ENCODE measurements around the gene ZBP1. TPM values are rescaled to one million over a fixed set of nuclear protein-coding genes. Genes with fewer than 3 reads are reported as not detected.
"Not testable (repeated sequence)": the region's sequence is repeated elsewhere in the genome, so short reads cannot be mapped to it uniquely, and the experiment has no call there.

ZBP1 gene
- total and polyA plus RNA-seq, 8 donors = 0.11 to 5.3 (median 0.39) TPM; not detected in 2

DNA sequence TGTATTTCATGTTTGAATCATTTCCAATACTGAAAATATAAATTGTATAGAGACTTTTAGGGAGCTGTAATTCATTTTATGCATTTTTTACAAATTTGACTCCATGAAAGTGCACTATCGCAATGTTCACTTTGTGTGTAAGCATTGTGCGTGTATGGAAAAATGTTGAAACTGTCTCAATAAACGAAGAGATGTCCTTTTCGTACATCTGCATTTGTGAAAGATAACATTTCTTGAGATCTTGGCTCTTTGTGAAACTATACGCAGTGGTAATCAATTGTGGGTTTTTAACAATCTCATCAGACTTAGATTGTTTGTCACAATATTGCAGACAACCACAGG lies 18.6 kb upstream of the ZBP1 start:
- TF ChIP-seq, protein P1, sequence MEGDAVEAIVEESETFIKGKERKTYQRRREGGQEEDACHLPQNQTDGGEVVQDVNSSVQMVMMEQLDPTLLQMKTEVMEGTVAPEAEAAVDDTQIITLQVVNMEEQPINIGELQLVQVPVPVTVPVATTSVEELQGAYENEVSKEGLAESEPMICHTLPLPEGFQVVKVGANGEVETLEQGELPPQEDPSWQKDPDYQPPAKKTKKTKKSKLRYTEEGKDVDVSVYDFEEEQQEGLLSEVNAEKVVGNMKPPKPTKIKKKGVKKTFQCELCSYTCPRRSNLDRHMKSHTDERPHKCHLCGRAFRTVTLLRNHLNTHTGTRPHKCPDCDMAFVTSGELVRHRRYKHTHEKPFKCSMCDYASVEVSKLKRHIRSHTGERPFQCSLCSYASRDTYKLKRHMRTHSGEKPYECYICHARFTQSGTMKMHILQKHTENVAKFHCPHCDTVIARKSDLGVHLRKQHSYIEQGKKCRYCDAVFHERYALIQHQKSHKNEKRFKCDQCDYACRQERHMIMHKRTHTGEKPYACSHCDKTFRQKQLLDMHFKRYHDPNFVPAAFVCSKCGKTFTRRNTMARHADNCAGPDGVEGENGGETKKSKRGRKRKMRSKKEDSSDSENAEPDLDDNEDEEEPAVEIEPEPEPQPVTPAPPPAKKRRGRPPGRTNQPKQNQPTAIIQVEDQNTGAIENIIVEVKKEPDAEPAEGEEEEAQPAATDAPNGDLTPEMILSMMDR (IDR thresholded peaks at IDR 0.05) = no peak
- intact Hi-C loops (cut with DNase I) = no loop called here
- H3K4me3 ChIP-seq = no peak overlapping the region
- H3K36me3 ChIP-seq = no peaks in the 10 kb centered on the region
- no peaks in the 10 kb centered on the region for H3K4me1 ChIP-seq
- no peak overlapping the region for H3K27ac ChIP-seq
- no peak for DNase-seq
- no peaks in the 10 kb centered on the region for H3K27me3 ChIP-seq
- peaks cover 0 to 7% of the 10 kb centered on the region in 2 donors for H3K9me3 ChIP-seq
- ATAC-seq = peak; percentile 56

DNA sequence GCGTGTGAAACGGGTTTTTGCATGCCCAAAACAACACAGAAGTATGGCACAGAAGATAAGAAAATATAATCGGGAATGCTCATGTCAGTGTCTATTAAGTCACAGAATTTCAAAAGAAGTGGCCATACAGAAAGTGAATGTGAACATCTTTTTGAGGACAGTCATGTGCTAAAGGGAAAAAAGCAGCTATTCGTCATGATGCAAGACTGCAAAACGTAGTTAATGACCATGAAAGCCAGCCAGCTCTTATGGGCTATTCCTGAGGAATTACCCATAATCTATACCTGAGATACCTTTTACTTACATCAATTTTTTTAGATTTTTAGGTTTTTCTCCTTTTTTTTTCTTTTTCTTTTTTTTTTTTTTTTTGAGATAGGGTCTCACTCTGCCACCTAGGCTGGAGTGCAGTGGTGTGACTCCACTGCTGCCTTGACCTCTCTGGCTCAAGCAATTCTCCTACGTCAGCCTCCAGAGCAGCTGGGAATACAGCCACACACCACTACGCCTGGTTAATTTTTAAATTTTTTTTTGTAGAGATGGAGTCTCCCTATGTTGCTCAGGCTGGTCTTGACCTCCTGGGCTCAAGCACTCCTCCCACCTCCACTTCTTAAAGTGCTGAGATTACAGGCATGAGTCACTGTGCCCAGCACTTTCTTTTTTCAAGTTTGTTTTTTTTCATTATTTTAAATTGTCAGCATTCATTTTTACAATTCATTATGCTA lies 18.1 kb upstream of the ZBP1 start:
- TF ChIP-seq, protein P1 (IDR thresholded peaks at IDR 0.05) = no peak
- no peaks in the 10 kb centered on the region for H3K4me1 ChIP-seq
- intact Hi-C loops (cut with DNase I) = no loop called here
- H3K36me3 ChIP-seq = no peaks in the 10 kb centered on the region
- H3K27me3 ChIP-seq = no peaks in the 10 kb centered on the region
- no peak overlapping the region for H3K4me3 ChIP-seq
- peaks cover 0 to 3% of the 10 kb centered on the region in 2 donors for H3K9me3 ChIP-seq
- H3K27ac ChIP-seq = no peak overlapping the region
- peak in 1 of 4 donors; percentile 46 for DNase-seq
- ATAC-seq = peak; percentile 99

DNA sequence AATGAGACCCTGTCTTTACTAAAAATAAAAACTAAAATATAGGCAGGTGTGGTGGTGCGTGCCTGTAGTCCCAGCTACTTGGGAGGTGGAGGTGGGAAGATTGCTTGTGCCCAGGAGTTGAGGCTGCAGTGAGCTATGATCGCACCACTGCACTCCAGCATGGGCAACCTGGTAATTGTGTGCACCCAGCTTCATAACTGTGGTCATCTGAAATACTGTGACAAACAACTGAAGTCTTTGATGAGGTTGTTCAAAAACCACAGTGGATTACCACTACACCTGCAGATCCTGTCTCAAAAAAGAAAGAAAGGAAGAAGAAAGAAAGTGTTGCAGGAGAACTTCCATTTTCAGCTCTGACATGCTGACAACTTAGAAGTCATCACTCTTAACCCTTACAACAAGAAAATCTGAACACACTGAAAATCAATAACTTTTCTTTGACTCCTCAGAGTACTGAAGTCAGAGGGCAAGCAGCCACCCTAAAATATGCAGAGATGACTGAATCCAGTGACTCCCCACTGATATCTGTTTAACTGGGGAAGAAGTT lies 13.8 kb upstream of the ZBP1 start:
- TF ChIP-seq, protein P1 (IDR thresholded peaks at IDR 0.05) = no peak
- no peak overlapping the region for H3K27ac ChIP-seq
- ATAC-seq (no peak), DNase-seq (peak in 1 of 4 donors; percentile 1)
- H3K4me1 ChIP-seq = peaks cover 0 to 11% of the 10 kb centered on the region in 2 donors
- no peak overlapping the region for H3K4me3 ChIP-seq
- H3K27me3 ChIP-seq = no peaks in the 10 kb centered on the region
- intact Hi-C loops (cut with DNase I) = no loop called here
- H3K36me3 ChIP-seq = no peaks in the 10 kb centered on the region
- peaks cover 0 to 3% of the 10 kb centered on the region in 2 donors for H3K9me3 ChIP-seq

DNA sequence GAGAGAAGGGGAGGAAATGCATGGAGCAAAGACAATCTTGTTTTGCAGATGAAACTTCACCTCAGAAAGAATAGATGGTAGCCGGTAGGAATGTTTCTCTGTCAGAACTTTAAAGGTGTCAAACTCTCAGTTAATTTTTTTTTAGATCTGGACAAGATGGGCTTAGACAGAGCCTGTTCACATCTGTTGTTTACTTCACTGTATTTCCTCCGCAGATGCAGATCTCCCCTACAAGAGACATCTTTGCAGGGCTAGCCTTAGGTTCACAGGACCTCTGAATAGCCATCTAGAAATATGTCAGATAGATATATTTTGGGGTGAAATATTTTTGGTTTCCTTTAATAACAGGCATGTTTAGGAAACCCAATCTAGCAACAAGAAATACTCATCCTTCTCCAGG lies 12.1 kb upstream of the ZBP1 start:
- TF ChIP-seq, protein P1 (IDR thresholded peaks at IDR 0.05) = no peak
- Histone ChIP-seq H3K4me1 (peaks cover 5 to 27% of the 10 kb centered on the region in 2 donors), H3K27me3 (no peaks in the 10 kb centered on the region), H3K36me3 (no peaks in the 10 kb centered on the region), H3K4me3 (no peak overlapping the region), H3K9me3 (peaks cover 0 to 3% of the 10 kb centered on the region in 2 donors), H3K27ac (no peak overlapping the region)
- intact Hi-C loops (cut with DNase I) = no loop called here
- DNase-seq (no peak), ATAC-seq (no peak)

DNA sequence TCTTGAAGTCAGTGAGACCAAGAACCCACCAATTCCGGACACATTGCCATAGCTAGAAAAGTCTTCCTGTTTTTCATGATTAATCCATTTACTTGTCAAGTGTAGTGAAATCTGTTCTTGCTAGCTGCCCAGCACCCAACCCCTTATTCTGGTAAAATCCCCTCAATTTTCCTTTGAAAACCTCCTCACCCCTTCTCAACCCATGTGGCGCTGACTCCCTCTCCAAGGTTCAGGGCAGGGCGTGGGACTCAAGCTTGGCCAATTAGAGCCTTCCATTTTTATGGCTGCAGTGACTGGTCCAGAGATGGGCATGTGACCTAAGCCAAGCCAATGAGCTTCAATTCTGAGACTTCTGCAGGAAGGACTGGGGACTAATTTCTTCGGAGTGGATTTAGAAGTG lies 9.8 kb upstream of the ZBP1 start:
- H3K4me3 ChIP-seq = peak overlapping the region in 1 of 2 donors; percentile 34
- H3K27me3 ChIP-seq = no peaks in the 10 kb centered on the region
- H3K36me3 ChIP-seq = no peaks in the 10 kb centered on the region
- H3K9me3 ChIP-seq = peaks cover 0 to 2% of the 10 kb centered on the region in 2 donors
- H3K4me1 ChIP-seq = peaks cover 5 to 33% of the 10 kb centered on the region in 2 donors
- ATAC-seq (peak; percentile 57), DNase-seq (peak in 1 of 4 donors; percentile 33)
- TF ChIP-seq, protein P1 (IDR thresholded peaks at IDR 0.05) = no peak
- intact Hi-C loops (cut with DNase I) = no loop called here
- H3K27ac ChIP-seq = peak overlapping the region in 1 of 2 donors; percentile 94

DNA sequence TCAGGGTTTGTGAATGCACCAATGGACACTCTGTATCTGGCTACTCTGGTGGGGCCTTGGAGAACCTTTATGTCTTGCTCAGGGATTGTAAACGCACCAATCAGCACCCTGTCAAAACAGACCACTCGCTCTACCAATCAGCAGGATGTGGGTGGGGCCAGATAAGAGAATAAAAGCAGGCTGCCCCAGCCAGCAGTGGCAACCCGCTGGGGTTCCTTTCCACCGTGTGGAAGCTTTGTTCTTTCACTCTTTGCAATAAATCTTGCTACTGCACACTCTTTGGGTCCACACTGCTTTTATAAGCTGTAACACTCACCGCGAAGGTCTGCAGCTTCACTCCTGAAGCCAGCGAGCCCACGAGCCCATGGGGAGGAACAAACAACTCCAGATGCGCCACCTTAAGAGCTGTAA lies 9.3 kb upstream of the ZBP1 start:
- H3K4me1 ChIP-seq = peaks cover 5 to 33% of the 10 kb centered on the region in 2 donors
- peak overlapping the region in 1 of 2 donors; percentile 34 for H3K4me3 ChIP-seq
- DNase-seq = peak in 1 of 4 donors; percentile 8
- ATAC-seq; intact Hi-C loops (cut with DNase I); H3K27me3 ChIP-seq; H3K9me3 ChIP-seq; H3K36me3 ChIP-seq: not testable (repeated sequence)
- peak overlapping the region in 1 of 2 donors; percentile 94 for H3K27ac ChIP-seq

DNA sequence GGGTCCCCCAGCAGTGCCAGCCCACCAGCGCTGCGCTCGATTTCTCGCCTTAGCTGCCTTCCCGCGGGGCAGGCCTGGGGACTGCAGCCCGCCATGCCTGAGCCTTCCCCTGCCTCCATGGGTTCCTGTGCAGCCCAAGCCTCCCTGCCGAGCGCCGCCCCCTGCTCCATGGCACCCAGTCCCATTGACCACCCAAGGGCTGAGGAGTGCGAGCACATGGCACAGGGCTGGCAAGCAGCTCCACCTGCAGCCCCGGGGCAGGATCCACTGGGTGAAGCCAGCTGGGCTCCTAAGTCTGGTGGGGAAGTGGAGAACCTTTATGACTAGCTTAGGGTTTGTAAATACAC lies 8.7 kb upstream of the ZBP1 start:
- H3K4me1 ChIP-seq = peaks cover 5 to 33% of the 10 kb centered on the region in 2 donors
- H3K9me3 ChIP-seq; H3K36me3 ChIP-seq; ATAC-seq; intact Hi-C loops (cut with DNase I); H3K27me3 ChIP-seq: not testable (repeated sequence)
- peak in 1 of 4 donors; percentile 72 for DNase-seq
- H3K27ac ChIP-seq = peak overlapping the region; percentile 78 to 94
- H3K4me3 ChIP-seq = peak overlapping the region in 1 of 2 donors; percentile 1
